ENCODE results near the gene PRIM2. TPM values are rescaled to one million over a fixed set of nuclear protein-coding genes. Genes with fewer than 3 reads are reported as not detected.
"Not testable (repeated sequence)": the region's sequence is repeated elsewhere in the genome, so short reads cannot be mapped to it uniquely, and the experiment has no call there.

PRIM2 gene
- total and polyA plus RNA-seq, 10 of the 15 experiments (the other 5 are each of a cell fraction or from before 2014, with no cell fraction given) = 13.2 to 38.6 (median 25.1) TPM

GRCh38 chr6:57445790-57446468, 128.5 kb downstream of the PRIM2 start:
- H3K36me3 ChIP-seq (ENCODE audit: control insufficient read depth in 2 of 2, insufficient read depth in 2 of 2, low read length in 1 of 2); BruUV-seq (replicated peaks); H3K4me2 ChIP-seq (ENCODE audit: control insufficient read depth, insufficient read depth); CTCF ChIA-PET; H3K9ac ChIP-seq (ENCODE audit: control insufficient read depth, insufficient read depth, low read length); RAD21 ChIA-PET (ENCODE audit: unreplicated experiment); H3K4me3 ChIP-seq; DNase-seq (ENCODE audit: low read depth, low spot score); H3K79me2 ChIP-seq (ENCODE audit: control insufficient read depth, insufficient read depth, low read length); in situ Hi-C loops (cut with MboI); FAIRE-seq; H4K20me1 ChIP-seq (ENCODE audit: control insufficient read depth, insufficient read depth); H3K4me1 ChIP-seq (ENCODE audit: control insufficient read depth, insufficient read depth, low read length); SMC1A ChIA-PET (ENCODE audit: uncharacterized antibody, unreplicated experiment); POLR2A ChIA-PET; intact Hi-C loops (cut with micrococcal nuclease; ENCODE audit: unreplicated experiment); H3K27me3 ChIP-seq (replicated peaks in 1 of 2; ENCODE audit: control insufficient read depth in 2 of 2, insufficient read depth in 2 of 2, low read length in 1 of 2); H3K9me3 ChIP-seq (replicated peaks; ENCODE audit: control insufficient read depth, insufficient read depth, low read length); H2AFZ ChIP-seq (ENCODE audit: control insufficient read depth, low read depth, low read length): not testable (repeated sequence)
- H3K27ac ChIP-seq (ENCODE audit: control insufficient read depth, insufficient read depth) = peak overlapping the region; percentile 52; the same call in 1 of the 2 replicates
- ATAC-seq = peak; percentile 77
- WGBS (ENCODE audit: insufficient coverage, insufficient replicate concordance, low lambda C conversion rate, missing lambda C conversion rate) = 93% methylated on average over 2 of the region's 2 CpGs

DNA sequence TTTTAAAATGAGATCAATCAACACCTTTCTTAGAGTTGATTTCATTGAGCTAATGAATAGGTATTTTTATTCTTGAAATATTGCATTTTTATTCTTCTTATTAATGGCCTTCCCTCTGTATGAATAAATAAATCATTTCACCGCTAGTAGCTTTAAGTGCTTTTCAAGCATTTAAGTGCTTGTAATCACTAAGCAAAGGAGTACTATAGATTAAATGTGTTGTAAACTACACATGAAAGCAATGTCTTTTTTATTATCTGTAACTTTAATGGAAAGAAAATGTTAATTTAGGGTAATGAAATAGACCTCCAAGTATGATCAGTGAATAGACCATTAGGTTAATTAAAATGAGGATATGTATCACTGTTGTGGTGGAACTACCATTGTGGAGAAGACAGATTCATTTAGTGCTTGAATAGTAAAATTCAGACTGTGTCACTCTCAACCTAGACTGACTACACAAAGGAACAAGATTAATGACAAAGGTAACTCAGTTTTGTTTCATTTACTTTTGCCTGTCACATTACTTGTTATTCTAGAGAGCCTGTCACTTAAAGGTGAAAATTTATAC, 132.2 kb downstream of the PRIM2 start:
- BruUV-seq (replicated peaks); H3K27me3 ChIP-seq (replicated peaks in 1 of 2; ENCODE audit: control insufficient read depth in 2 of 2, insufficient read depth in 2 of 2, low read length in 1 of 2); H3K4me2 ChIP-seq (ENCODE audit: control insufficient read depth, insufficient read depth); RAD21 ChIA-PET (ENCODE audit: unreplicated experiment); H3K9me3 ChIP-seq (replicated peaks; ENCODE audit: control insufficient read depth, insufficient read depth, low read length); POLR2A ChIA-PET; H3K36me3 ChIP-seq (ENCODE audit: control insufficient read depth in 2 of 2, insufficient read depth in 2 of 2, low read length in 1 of 2); SMC1A ChIA-PET (ENCODE audit: uncharacterized antibody, unreplicated experiment); FAIRE-seq; H3K4me3 ChIP-seq; H3K27ac ChIP-seq (ENCODE audit: control insufficient read depth, insufficient read depth); intact Hi-C loops (cut with micrococcal nuclease; ENCODE audit: unreplicated experiment); CTCF ChIA-PET; H3K9ac ChIP-seq (ENCODE audit: control insufficient read depth, insufficient read depth, low read length); H3K4me1 ChIP-seq (ENCODE audit: control insufficient read depth, insufficient read depth, low read length); H2AFZ ChIP-seq (ENCODE audit: control insufficient read depth, low read depth, low read length); H3K79me2 ChIP-seq (ENCODE audit: control insufficient read depth, insufficient read depth, low read length); DNase-seq (ENCODE audit: low read depth, low spot score); H4K20me1 ChIP-seq (ENCODE audit: control insufficient read depth, insufficient read depth); in situ Hi-C loops (cut with MboI); ATAC-seq: not testable (repeated sequence)
- 96% methylated on average over 1 of the region's 1 CpG for WGBS (ENCODE audit: insufficient coverage, insufficient replicate concordance, low lambda C conversion rate, missing lambda C conversion rate)
